ENCODE measurements around the gene TFCP2.

GRCh38 chr12:51162217-51162616 is 10.7 kb downstream of the TFCP2 start:
- TF ChIP-seq CTCF (optimal IDR thresholded peaks at IDR 0.05 in 1 of 3, IDR thresholded peaks at IDR 0.05 in 1 of 3, conservative IDR thresholded peaks at IDR 0.05 in 1 of 3; ENCODE audit: extremely low read depth in 1 of 3, insufficient read depth in 2 of 3, low read length in 3 of 3), result no peak
- no peak for TF ChIP-seq EZH2 (IDR thresholded peaks at IDR 0.05; ENCODE audit: low read length)
